SK-N-DZ (cell line): ENCODE data around the gene QRICH2.

Source experiments
- small RNA-seq, 2 experiments: library from RNA; depleted of rRNA; stranded (forward); fragments of <200 nt; gene quantifications; one replicate each; pipeline ENCODE3, GENCODE V24; 2014

Gene QRICH2

Small RNAs within 50 kb of the gene (small RNA-seq; reads per million reads assigned to genes)
- gene RF00019 = 0 reads per million in 2 experiments
- 0 reads per million in 2 experiments for gene RNU6-24P
